Measurements from ENCODE around the gene C2.

GRCh38 chr6:31927863-31928671 is 550 bp downstream of the C2 start:
- TF ChIP-seq CTCF (IDR thresholded peaks at IDR 0.05; ENCODE audit: low read depth, low read length) (no peak), POLR2A (IDR thresholded peaks at IDR 0.05; ENCODE audit: extremely low read depth, insufficient read length) (no peak), MAX (IDR thresholded peaks at IDR 0.05; ENCODE audit: low read depth, low read length) (no peak), MYC (IDR thresholded peaks at IDR 0.05; ENCODE audit: low read depth, low read length) (no peak)
